ENCODE measurements around the gene PPP2R2C. TPM values are rescaled to one million over a fixed set of nuclear protein-coding genes. Genes with fewer than 3 reads are reported as not detected.

The PPP2R2C gene
- total and polyA plus RNA-seq, 11 donors = 0.22 to 20.0 (median 6.8) TPM

- intact Hi-C loops (cut with DNase I) = no loop called here
- H3K9me3 ChIP-seq = no peaks in the 10 kb centered on the region
- ATAC-seq (no peak), DNase-seq (no peak)
- no peak overlapping the region for H3K4me3 ChIP-seq
- peaks cover 0 to 99% (median 82%) of the 10 kb centered on the region in 9 donors for H3K36me3 ChIP-seq
- 82 to 92% (median 90%) methylated on average over 8 of the region's 8 CpGs for WGBS, 4 donors
- H3K27ac ChIP-seq = no peak overlapping the region
- H3K27me3 ChIP-seq = no peaks in the 10 kb centered on the region
- TF ChIP-seq POLR2A (IDR thresholded peaks at IDR 0.05) = no peak
- TF ChIP-seq CTCF (IDR thresholded peaks at IDR 0.05) = no peak
- H3K4me1 ChIP-seq = no peaks in the 10 kb centered on the region
Observed at GRCh38 chr4:6293661-6294060, 178.8 kb downstream of the PPP2R2C start.

- intact Hi-C loops (cut with DNase I) = no loop called here
- no peaks in the 10 kb centered on the region for H3K4me1 ChIP-seq
- 90 to 92% (median 91%) methylated on average over 8 of the region's 8 CpGs for WGBS, 4 donors
- H3K4me3 ChIP-seq = no peak overlapping the region
- H3K27me3 ChIP-seq = no peaks in the 10 kb centered on the region
- ATAC-seq = no peak
- no peaks in the 10 kb centered on the region for H3K9me3 ChIP-seq
- no peak overlapping the region for H3K27ac ChIP-seq
- H3K36me3 ChIP-seq = peaks cover 0 to 99% (median 86%) of the 10 kb centered on the region in 9 donors
- TF ChIP-seq CTCF (IDR thresholded peaks at IDR 0.05) = no peak
- no peak for TF ChIP-seq POLR2A (IDR thresholded peaks at IDR 0.05)
- DNase-seq = no peak
Observed at GRCh38 chr4:6293097-6293445, 179.3 kb downstream of the PPP2R2C start.

- peak in 1 of 5 donors; percentile 33 for DNase-seq
- intact Hi-C loops (cut with DNase I) = no loop called here
- Histone ChIP-seq H3K27me3 (no peaks in the 10 kb centered on the region), H3K9me3 (no peaks in the 10 kb centered on the region), H3K4me1 (no peaks in the 10 kb centered on the region), H3K36me3 (peaks cover 0 to 96% (median 86%) of the 10 kb centered on the region in 9 donors), H3K27ac (no peak overlapping the region), H3K4me3 (no peak overlapping the region)
- 71 to 85% (median 84%) methylated on average over 13 of the region's 13 CpGs for WGBS, 4 donors
- no peak for TF ChIP-seq POLR2A (IDR thresholded peaks at IDR 0.05)
- no peak for ATAC-seq
Observed at GRCh38 chr4:6292376-6293096, 179.9 kb downstream of the PPP2R2C start.

GRCh38 chr4:6291784-6292297 is 180.6 kb downstream of the PPP2R2C start:
- Histone ChIP-seq H3K27me3 (no peaks in the 10 kb centered on the region), H3K27ac (no peak overlapping the region), H3K4me3 (no peak overlapping the region), H3K4me1 (peaks cover 0 to 6% (median 0%) of the 10 kb centered on the region in 12 donors), H3K36me3 (peaks cover 0 to 96% (median 86%) of the 10 kb centered on the region in 9 donors), H3K9me3 (no peaks in the 10 kb centered on the region)
- WGBS, 4 donors = 81 to 87% (median 86%) methylated on average over 14 to 21 of the region's 21 CpGs
- intact Hi-C loops (cut with DNase I) = no loop called here
- ATAC-seq (no peak), DNase-seq (peak in 2 of 5 donors; percentile 25 to 64)
- TF ChIP-seq CTCF (IDR thresholded peaks at IDR 0.05) (no peak), POLR2A (IDR thresholded peaks at IDR 0.05) (no peak)

Measured in heart left ventricle (tissue), 16 donors.